ENCODE results near the gene SAMD4A.

DNA sequence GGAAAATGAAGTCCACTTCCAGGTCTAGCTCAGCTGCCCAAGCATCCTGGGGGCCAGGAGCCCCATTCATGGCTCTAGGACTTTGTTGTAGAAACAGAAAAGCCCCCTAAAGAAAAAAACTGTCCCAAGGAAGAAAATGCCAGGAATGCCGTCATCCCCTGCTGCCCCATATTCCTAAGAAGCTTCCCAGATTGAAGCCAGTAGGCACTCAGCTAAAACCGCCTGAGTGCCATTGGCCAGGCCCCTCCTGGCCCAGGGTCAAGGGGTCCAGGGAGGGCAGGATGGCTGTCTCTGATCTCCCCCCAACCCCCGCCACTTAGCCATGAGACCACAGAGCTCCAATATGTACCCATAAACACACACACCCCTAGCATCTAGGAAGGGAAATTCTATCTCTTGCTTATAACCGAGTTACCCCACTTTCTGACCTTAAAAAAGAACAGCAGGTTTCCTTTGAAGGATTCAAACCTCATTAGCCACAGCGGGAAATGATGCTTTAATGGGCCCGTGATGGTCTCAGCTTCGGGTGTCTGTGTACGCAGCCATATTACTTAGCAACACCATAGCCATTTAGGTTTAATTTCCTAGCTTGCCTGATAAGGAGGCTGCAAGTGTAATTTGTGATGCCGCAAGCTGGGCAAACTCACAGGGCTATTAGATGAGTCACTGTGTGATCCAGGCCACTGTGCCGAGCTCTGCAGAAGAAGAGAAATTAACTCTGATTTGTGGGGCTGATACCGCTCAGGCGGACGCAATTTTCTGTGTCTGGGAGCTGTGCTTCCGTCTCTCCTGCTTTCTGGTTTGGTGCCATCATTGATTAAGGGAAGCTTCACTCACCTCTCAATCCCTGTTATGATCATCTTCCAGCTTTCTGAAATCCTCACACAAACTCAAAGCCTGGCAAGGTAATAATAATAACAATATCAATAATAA is 251.5 kb downstream of the SAMD4A start:
- TF ChIP-seq, protein P1, sequence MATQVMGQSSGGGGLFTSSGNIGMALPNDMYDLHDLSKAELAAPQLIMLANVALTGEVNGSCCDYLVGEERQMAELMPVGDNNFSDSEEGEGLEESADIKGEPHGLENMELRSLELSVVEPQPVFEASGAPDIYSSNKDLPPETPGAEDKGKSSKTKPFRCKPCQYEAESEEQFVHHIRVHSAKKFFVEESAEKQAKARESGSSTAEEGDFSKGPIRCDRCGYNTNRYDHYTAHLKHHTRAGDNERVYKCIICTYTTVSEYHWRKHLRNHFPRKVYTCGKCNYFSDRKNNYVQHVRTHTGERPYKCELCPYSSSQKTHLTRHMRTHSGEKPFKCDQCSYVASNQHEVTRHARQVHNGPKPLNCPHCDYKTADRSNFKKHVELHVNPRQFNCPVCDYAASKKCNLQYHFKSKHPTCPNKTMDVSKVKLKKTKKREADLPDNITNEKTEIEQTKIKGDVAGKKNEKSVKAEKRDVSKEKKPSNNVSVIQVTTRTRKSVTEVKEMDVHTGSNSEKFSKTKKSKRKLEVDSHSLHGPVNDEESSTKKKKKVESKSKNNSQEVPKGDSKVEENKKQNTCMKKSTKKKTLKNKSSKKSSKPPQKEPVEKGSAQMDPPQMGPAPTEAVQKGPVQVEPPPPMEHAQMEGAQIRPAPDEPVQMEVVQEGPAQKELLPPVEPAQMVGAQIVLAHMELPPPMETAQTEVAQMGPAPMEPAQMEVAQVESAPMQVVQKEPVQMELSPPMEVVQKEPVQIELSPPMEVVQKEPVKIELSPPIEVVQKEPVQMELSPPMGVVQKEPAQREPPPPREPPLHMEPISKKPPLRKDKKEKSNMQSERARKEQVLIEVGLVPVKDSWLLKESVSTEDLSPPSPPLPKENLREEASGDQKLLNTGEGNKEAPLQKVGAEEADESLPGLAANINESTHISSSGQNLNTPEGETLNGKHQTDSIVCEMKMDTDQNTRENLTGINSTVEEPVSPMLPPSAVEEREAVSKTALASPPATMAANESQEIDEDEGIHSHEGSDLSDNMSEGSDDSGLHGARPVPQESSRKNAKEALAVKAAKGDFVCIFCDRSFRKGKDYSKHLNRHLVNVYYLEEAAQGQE (IDR thresholded peaks at IDR 0.05; ENCODE audit: low read depth) = no peak
- TF ChIP-seq, protein P2, sequence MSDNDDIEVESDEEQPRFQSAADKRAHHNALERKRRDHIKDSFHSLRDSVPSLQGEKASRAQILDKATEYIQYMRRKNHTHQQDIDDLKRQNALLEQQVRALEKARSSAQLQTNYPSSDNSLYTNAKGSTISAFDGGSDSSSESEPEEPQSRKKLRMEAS (IDR thresholded peaks at IDR 0.05) = no peak
- no peak for TF ChIP-seq CEBPB (IDR thresholded peaks at IDR 0.05)
- TF ChIP-seq EP300 (IDR thresholded peaks at IDR 0.05; ENCODE audit: borderline replicate concordance) = no peak
- no peak for TF ChIP-seq TCF12 (IDR thresholded peaks at IDR 0.05; ENCODE audit: low read depth)

All from Ishikawa (cell line).